H1 (cell line): ENCODE measurements around the gene FMNL2. TPM values are rescaled to one million over a fixed set of nuclear protein-coding genes. Genes with fewer than 3 reads are reported as not detected.

Source experiments
- CTCF ChIA-PET: fragments of 300-600 bp; sonication (Branson Sonifier 250); formaldehyde crosslinking; loops from one replicate; lab custom pipeline; 2021; ENCODE audit not compliant: partially characterized antibody; lab: Charles Lee
- POLR2A ChIA-PET: fragments of 300-600 bp; sonication (Branson Sonifier 250); formaldehyde crosslinking; loops from one replicate; lab custom pipeline; 2021; ENCODE audit warnings: inconsistent platforms; ENCODE audit not compliant: partially characterized antibody; lab: Charles Lee
- DNase-seq, 2 experiments: peaks; one replicate each; pipeline versions ENCODE4 v3.0.0 to v3.0.0-alpha.2; 2010 to 2022; ENCODE audit warnings: low spot score in 2 of 2, low read depth in 1 of 2, mixed read lengths in 1 of 2
- FAIRE-seq: peaks from 2 replicates; lab custom pipeline; 2011; peaks lifted over from hg19 to GRCh38; lab: Jason Lieb, UNC
- H2AFZ ChIP-seq: 2 replicates; pipeline ENCODE4 v1.8.1; 2012; ENCODE audit warnings: low read length, inconsistent platforms
- H2AK5ac ChIP-seq: 2 replicates; pipeline ENCODE4 v1.6.1; 2013; ENCODE audit warnings: low read depth, low read length
- H2BK120ac ChIP-seq: replicated peaks from 2 replicates; pipeline ENCODE3; 2013; ENCODE audit warnings: low read depth, low read length, inconsistent platforms
- H2BK12ac ChIP-seq: 2 replicates; pipeline ENCODE4 v1.6.1; 2013; ENCODE audit warnings: low read depth, low read length
- H2BK15ac ChIP-seq: 2 replicates; pipeline ENCODE4 v1.6.1; 2013; ENCODE audit warnings: low read length
- H2BK20ac ChIP-seq: 2 replicates; pipeline ENCODE4 v1.6.1; 2013; ENCODE audit warnings: low read length
- H2BK5ac ChIP-seq: 2 replicates; pipeline ENCODE4 v1.6.1; 2013; ENCODE audit warnings: low read depth, low read length
- H3K14ac ChIP-seq: 2 replicates; pipeline ENCODE4 v1.6.1; 2013; ENCODE audit warnings: inconsistent platforms; ENCODE audit not compliant: insufficient read length
- H3K18ac ChIP-seq: 2 replicates; pipeline ENCODE4 v1.6.1; 2013; ENCODE audit warnings: low read length; ENCODE audit errors: extremely low read depth
- H3K23ac ChIP-seq: 2 replicates; pipeline ENCODE4 v1.6.1; 2013; ENCODE audit warnings: inconsistent platforms; ENCODE audit not compliant: insufficient read length
- H3K23me2 ChIP-seq: 2 replicates; pipeline ENCODE4 v1.6.1; 2013; ENCODE audit warnings: low read depth, low read length
- H3K27ac ChIP-seq: 2 replicates; pipeline ENCODE4 v1.6.1; 2011; ENCODE audit warnings: low read depth, low read length, inconsistent platforms
- H3K27me3 ChIP-seq, 4 experiments: replicated peaks in 1 of 4; 1 replicate in 1 of 4; 2 replicates in 3 of 4; pipeline versions ENCODE4 v1.6.1 to v1.8.1; 2011 to 2013; ENCODE audit warnings: low read length in 3 of 4, mild to moderate bottlenecking in 3 of 4, inconsistent platforms in 2 of 4, mixed read lengths in 2 of 4, moderate library complexity in 1 of 4; ENCODE audit not compliant: control insufficient read depth in 3 of 4, insufficient read depth in 3 of 4; ENCODE audit errors: extremely low read depth in 1 of 4
- H3K36me3 ChIP-seq, 4 experiments: 2 replicates each; pipeline versions ENCODE4 v1.6.1 to v1.8.1; 2011 to 2013; ENCODE audit warnings: mild to moderate bottlenecking in 4 of 4, low read length in 3 of 4, moderate library complexity in 2 of 4, control low read depth in 1 of 4, inconsistent platforms in 1 of 4; ENCODE audit not compliant: insufficient read depth in 4 of 4, control insufficient read depth in 2 of 4
- H3K4ac ChIP-seq: replicated peaks from 2 replicates; pipeline ENCODE3; 2013; ENCODE audit warnings: low read length, low read depth, mixed read lengths, inconsistent platforms; ENCODE audit not compliant: insufficient read length
- H3K4me1 ChIP-seq, 4 experiments: replicated peaks in 1 of 4; 1 replicate in 1 of 4; 2 replicates in 3 of 4; pipeline versions ENCODE4 v1.6.1 to v1.8.1; 2011 to 2013; ENCODE audit warnings: low read length in 3 of 4, inconsistent platforms in 2 of 4, mixed read lengths in 1 of 4; ENCODE audit not compliant: insufficient read depth in 4 of 4, control insufficient read depth in 3 of 4
- H3K4me2 ChIP-seq, 2 experiments: 2 replicates each; pipeline versions ENCODE4 v1.6.1 to v1.8.1; 2011 to 2013; ENCODE audit warnings: low read depth in 2 of 2, low read length in 2 of 2, control low read depth in 1 of 2, inconsistent platforms in 1 of 2, mild to moderate bottlenecking in 1 of 2; ENCODE audit not compliant: insufficient read depth in 1 of 2
- H3K4me3 ChIP-seq, 4 experiments: fragments of 200-600, 300-600 bp in 1 of 4; sonication (generic), shearing (Covaris generic), sonication (Bioruptor Twin) in 1 of 4; 2 replicates each; pipeline versions ENCODE4 v1.5.1 to v1.8.1; 2011 to 2016; ENCODE audit warnings: low read length in 4 of 4, low read depth in 3 of 4, control low read depth in 2 of 4, inconsistent platforms in 2 of 4, mild to moderate bottlenecking in 2 of 4, mixed read lengths in 1 of 4, moderate library complexity in 1 of 4; ENCODE audit not compliant: insufficient read depth in 2 of 4; ENCODE audit errors: extremely low read depth in 1 of 4
- H3K56ac ChIP-seq: replicated peaks from 2 replicates; pipeline ENCODE3; 2013; ENCODE audit warnings: low read depth, mild to moderate bottlenecking, mixed read lengths, low read length, inconsistent platforms; ENCODE audit not compliant: insufficient read length
- H3K79me1 ChIP-seq: 2 replicates; pipeline ENCODE4 v1.6.1; 2013; ENCODE audit warnings: low read depth, low read length, control low read depth
- H3K79me2 ChIP-seq, 2 experiments: 2 replicates each; pipeline versions ENCODE4 v1.6.1 to v1.8.1; 2012 to 2013; ENCODE audit warnings: low read length in 2 of 2, mild to moderate bottlenecking in 2 of 2, inconsistent platforms in 1 of 2; ENCODE audit not compliant: insufficient read depth in 2 of 2, control insufficient read depth in 1 of 2
- H3K9ac ChIP-seq, 4 experiments: replicated peaks in 1 of 4; 1 replicate in 1 of 4; 2 replicates in 3 of 4; pipeline versions ENCODE4 v1.6.1 to v1.8.1; 2011 to 2013; ENCODE audit warnings: low read depth in 3 of 4, low read length in 3 of 4, control low read depth in 2 of 4, mild to moderate bottlenecking in 2 of 4, moderate library complexity in 2 of 4, inconsistent platforms in 1 of 4; ENCODE audit errors: extremely low read depth in 1 of 4
- H3K9me3 ChIP-seq, 2 experiments: 2 replicates each; pipeline versions ENCODE4 v1.6.1 to v1.8.1; 2012 to 2013; ENCODE audit warnings: mild to moderate bottlenecking in 2 of 2, moderate library complexity in 2 of 2, control low read depth in 1 of 2, inconsistent platforms in 1 of 2, low read depth in 1 of 2, low read length in 1 of 2, mixed read lengths in 1 of 2; ENCODE audit not compliant: insufficient read depth in 2 of 2
- H4K20me1 ChIP-seq, 2 experiments: replicated peaks in 1 of 2; 2 replicates each; pipeline versions ENCODE3 to v1.8.1; 2011 to 2013; ENCODE audit warnings: inconsistent platforms in 2 of 2, low read length in 2 of 2, mild to moderate bottlenecking in 1 of 2; ENCODE audit not compliant: insufficient read depth in 2 of 2, control insufficient read depth in 1 of 2
- H4K5ac ChIP-seq: 2 replicates; pipeline ENCODE4 v1.6.1; 2013; ENCODE audit warnings: low read length, low read depth, mixed read lengths, inconsistent platforms; ENCODE audit not compliant: insufficient read length
- H4K8ac ChIP-seq: 2 replicates; pipeline ENCODE4 v1.8.0; 2013; ENCODE audit warnings: mild to moderate bottlenecking, moderate library complexity, low read length, inconsistent platforms; ENCODE audit not compliant: insufficient read depth; ENCODE audit errors: extremely low read depth
- H4K91ac ChIP-seq: replicated peaks from 2 replicates; pipeline ENCODE3; 2013; ENCODE audit warnings: low read length, mixed read lengths, inconsistent platforms; ENCODE audit not compliant: insufficient read length
- SP4 ChIP-seq: IDR thresholded peaks from 2 replicates; pipeline ENCODE4 v1.6.1; 2012; ENCODE audit warnings: low read length, inconsistent platforms
- WGBS, 2 experiments: shearing (Covaris generic) in 1 of 2; methylation state at CpG; one replicate each; pipeline versions ENCODE4 v1.1.6 to v1.1.7; 2013 to 2015; ENCODE audit warnings: low lambda C conversion rate in 2 of 2, mixed read lengths in 2 of 2, inconsistent platforms in 1 of 2, low coverage in 1 of 2, missing lambda C conversion rate in 1 of 2; ENCODE audit not compliant: insufficient replicate concordance in 2 of 2, insufficient coverage in 1 of 2, insufficient read length in 1 of 2; ENCODE audit errors: extremely low coverage in 1 of 2, missing lambda C conversion rate in 1 of 2; 5-methylcytosine and 5-hydroxymethylcytosine counted together
- polyA plus RNA-seq, 7 experiments: library from polyadenylated mRNA; depleted of rRNA in 3 of 7; stranded (reverse) in 5 of 7; unstranded in 2 of 7; fragments of >200 nt in 5 of 7; fragments of 200-250 nt in 2 of 7; gene quantifications; 1 replicate in 5 of 7; 2 replicates in 1 of 7; 4 replicates in 1 of 7; pipeline versions ENCODE4 v1.2.1 to v1.2.3, GENCODE V29; 2011 to 2013; ENCODE audit warnings: missing spikeins in 2 of 7, mixed read lengths in 2 of 7
- total RNA-seq: library from RNA; stranded (reverse); fragmentation: NEBNext Ultra II Directional; extraction: Animal tissue kit (Norgen Biotek cat#: 25700); gene quantifications from 2 replicates; pipeline ENCODE4 v1.2.1, GENCODE V29; 2021
- TF ChIP-seq, protein P1 (sequence below): IDR thresholded peaks from 2 replicates; pipeline ENCODE4 v1.6.1; 2011; ENCODE audit warnings: low read depth, mild to moderate bottlenecking, low read length; ENCODE audit not compliant: insufficient read depth

The FMNL2 gene
- total and polyA plus RNA-seq, 2 of the 8 experiments (the other 6 are each of a cell fraction or from before 2014, with no cell fraction given): 15.5 to 45.1 TPM

DNA sequence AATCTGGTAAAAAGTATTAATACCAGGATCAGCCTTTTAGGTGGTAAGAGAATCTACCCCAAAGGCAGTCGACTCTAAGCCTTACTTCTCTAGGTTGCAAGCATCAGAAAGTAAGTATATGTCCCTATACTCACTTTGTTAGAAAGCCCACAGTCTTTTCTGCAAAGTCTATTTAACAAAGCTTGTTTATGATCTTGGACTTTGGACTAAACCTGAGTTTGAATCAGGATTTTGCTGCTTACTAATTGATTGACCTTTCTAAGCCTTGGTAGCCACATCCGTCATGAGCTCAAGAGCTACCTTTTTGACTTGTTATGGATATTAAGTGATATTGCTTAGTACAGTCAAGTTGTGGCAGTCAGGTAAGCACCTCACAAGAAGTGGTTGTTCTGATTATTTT is 18.4 kb downstream of the FMNL2 start:
- Histone ChIP-seq H3K27ac (no peak overlapping the region), H4K20me1 (peaks cover 3 to 10% of the 10 kb centered on the region in 2 experiments)
- CTCF ChIA-PET: interaction anchor here (1.6 to 1.8 kb wide), 2 partner anchors 11 to 328 kb away, joined by 4 to 6 read pairs; no protein-coding TSS in a partner anchor

More for the DNA sequence above, 18.4 kb downstream of the FMNL2 start:
- no peak for FAIRE-seq
- H4K5ac ChIP-seq: no peak overlapping the region
- H3K4me2 ChIP-seq: no peak overlapping the region
- H2BK120ac ChIP-seq: no peak overlapping the region
- no peak overlapping the region for H3K9ac ChIP-seq
- WGBS, 2 experiments: 86% methylated on average over 2 of the region's 2 CpGs; no CpG with 5 or more reads in 1 of the 2 experiments
- peaks cover 9% of the 10 kb centered on the region for H3K79me1 ChIP-seq
- H3K23ac ChIP-seq: no peak overlapping the region
- 0 out of 7 replicates have a peak, but pooled peaks cover 0 to under 1% (median 0%) of the 10 kb centered on the region in 4 experiments for H3K4me1 ChIP-seq
- H3K56ac ChIP-seq: no peak overlapping the region
- H4K8ac ChIP-seq: no peak overlapping the region
- peaks cover under 1 to 76% of the 10 kb centered on the region in 2 experiments; a peak in 3 of 4 replicates for H3K79me2 ChIP-seq
- no peak overlapping the region for H2AFZ ChIP-seq
- H2BK15ac ChIP-seq: no peak overlapping the region
- H3K14ac ChIP-seq: no peak overlapping the region
- no peak for DNase-seq
- H3K23me2 ChIP-seq: no peaks in the 10 kb centered on the region
- no peak overlapping the region for H3K4ac ChIP-seq
- H3K18ac ChIP-seq: no peak overlapping the region
- no peak overlapping the region for H4K91ac ChIP-seq
- H2BK5ac ChIP-seq: no peak overlapping the region
- H3K9me3 ChIP-seq: no peaks in the 10 kb centered on the region
- no peak overlapping the region for H2AK5ac ChIP-seq
- TF ChIP-seq, protein P1, sequence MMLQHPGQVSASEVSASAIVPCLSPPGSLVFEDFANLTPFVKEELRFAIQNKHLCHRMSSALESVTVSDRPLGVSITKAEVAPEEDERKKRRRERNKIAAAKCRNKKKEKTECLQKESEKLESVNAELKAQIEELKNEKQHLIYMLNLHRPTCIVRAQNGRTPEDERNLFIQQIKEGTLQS: no peak
- TF ChIP-seq SP4: no peak
- no peak overlapping the region for H3K4me3 ChIP-seq
- no peaks in the 10 kb centered on the region; a peak in 2 of 8 replicates for H3K36me3 ChIP-seq
- H2BK12ac ChIP-seq: no peak overlapping the region
- POLR2A ChIA-PET: interaction anchor here (0.6 kb wide), 1 partner anchor 273 kb away, joined by 3 read pairs; no protein-coding TSS in a partner anchor
- no peaks in the 10 kb centered on the region for H3K27me3 ChIP-seq
- no peak overlapping the region for H2BK20ac ChIP-seq
